GM23338 (cell line): ENCODE measurements around the gene GGTLC2. TPM values are rescaled to one million over a fixed set of nuclear protein-coding genes. Genes with fewer than 3 reads are reported as not detected.

Source experiments
- ATAC-seq: fragments of 200-7000 bp; cut with Tn5 transposase; 3 replicates; pipeline ENCODE4 v1.9.1; 2020
- DNase-seq: peaks from one replicate; pipeline ENCODE4 v3.0.0-alpha.2; 2015; ENCODE audit warnings: low spot score
- H2AFZ ChIP-seq: fragments of 200-600 bp; sonication (generic); 2 replicates; pipeline ENCODE4 v1.8.0; 2016; ENCODE audit warnings: antibody characterized with exemption, mild to moderate bottlenecking, moderate library complexity
- H3F3A ChIP-seq: fragments of 200-600 bp; sonication (generic); replicated peaks from 2 replicates; pipeline ENCODE4 v1.8.0; 2017; ENCODE audit warnings: antibody characterized with exemption, mixed run types, low read depth
- H3K27ac ChIP-seq: fragments of 200-600 bp; sonication (generic); 2 replicates; pipeline ENCODE4 v1.6.1; 2016; ENCODE audit warnings: low read depth
- H3K27me3 ChIP-seq: fragments of 200-600 bp; sonication (generic); 2 replicates; pipeline ENCODE4 v1.8.0; 2016; ENCODE audit warnings: mild to moderate bottlenecking, mixed run types, moderate library complexity; ENCODE audit not compliant: insufficient read depth
- H3K36me3 ChIP-seq: fragments of 200-600 bp; sonication (generic); 2 replicates; pipeline ENCODE4 v1.8.0; 2016; ENCODE audit warnings: mild to moderate bottlenecking; ENCODE audit not compliant: insufficient read depth
- H3K4me1 ChIP-seq: fragments of 200-600 bp; sonication (generic); 2 replicates; pipeline ENCODE4 v1.8.0; 2016; ENCODE audit warnings: mild to moderate bottlenecking, moderate library complexity; ENCODE audit not compliant: insufficient read depth
- H3K4me2 ChIP-seq: fragments of 200-600 bp; sonication (generic); 2 replicates; pipeline ENCODE4 v1.7.1; 2017; ENCODE audit warnings: mixed run types
- H3K4me3 ChIP-seq: fragments of 200-600 bp; sonication (generic); 2 replicates; pipeline ENCODE4 v1.6.1; 2016; ENCODE audit warnings: mixed run types
- H3K79me2 ChIP-seq: fragments of 200-600 bp; sonication (generic); replicated peaks from 2 replicates; pipeline ENCODE4 v1.8.0; 2017; ENCODE audit warnings: mild to moderate bottlenecking; ENCODE audit not compliant: insufficient read depth
- H3K9me2 ChIP-seq: fragments of 200-600 bp; sonication (generic); 2 replicates; pipeline ENCODE4 v1.8.0; 2017; ENCODE audit not compliant: insufficient read depth
- H4K20me1 ChIP-seq: fragments of 200-600 bp; sonication (generic); replicated peaks from 2 replicates; pipeline ENCODE4 v1.8.0; 2017; ENCODE audit warnings: mild to moderate bottlenecking; ENCODE audit not compliant: insufficient read depth
- H3K27ac Mint-ChIP-seq: 2 replicates; pipeline ENCODE4 v1.8.0; 2020; ENCODE audit warnings: inconsistent platforms, mild to moderate bottlenecking, moderate library complexity, mixed read lengths
- H3K27me3 Mint-ChIP-seq: 3 replicates; pipeline ENCODE4 v1.8.0; 2022; ENCODE audit warnings: low read depth, mild to moderate bottlenecking, moderate library complexity, mixed read lengths, inconsistent platforms; ENCODE audit not compliant: insufficient read depth, poor library complexity
- H3K36me3 Mint-ChIP-seq: 3 replicates; pipeline ENCODE4 v1.8.0; 2021; ENCODE audit warnings: low read depth, mild to moderate bottlenecking, inconsistent platforms, moderate library complexity, mixed read lengths
- H3K4me1 Mint-ChIP-seq: 3 replicates; pipeline ENCODE4 v1.8.0; 2020; ENCODE audit warnings: mild to moderate bottlenecking, inconsistent platforms, mixed read lengths
- H3K4me3 Mint-ChIP-seq: 3 replicates; pipeline ENCODE4 v1.8.0; 2021; ENCODE audit warnings: moderate library complexity, mild to moderate bottlenecking, inconsistent platforms, mixed read lengths
- H3K9me3 Mint-ChIP-seq: 3 replicates; pipeline ENCODE4 v1.8.0; 2020; ENCODE audit warnings: moderate library complexity, mild to moderate bottlenecking, inconsistent platforms, mixed read lengths
- CTCF ChIP-seq, 2 experiments: fragments of 200-600 bp in 1 of 2; sonication (generic) in 1 of 2; conservative IDR thresholded peaks; 2 replicates each; pipeline versions ENCODE4 v1.5.1 to v1.6.1; 2016 to 2017; ENCODE audit warnings: antibody characterized with exemption in 2 of 2, low read depth in 2 of 2, mild to moderate bottlenecking in 2 of 2, moderate library complexity in 1 of 2
- ETS1 ChIP-seq: IDR thresholded peaks from 2 replicates; pipeline ENCODE4 v1.6.1; 2016; ENCODE audit warnings: antibody characterized with exemption
- EZH2 ChIP-seq: fragments of 200-600 bp; sonication (generic); IDR thresholded peaks from one replicate; pipeline ENCODE4 v1.8.0; 2017; ENCODE audit warnings: antibody characterized with exemption, mild to moderate bottlenecking, low read depth; ENCODE audit not compliant: unreplicated experiment
- EZH2phosphoT487 ChIP-seq: fragments of 200-600 bp; sonication (generic); IDR thresholded peaks from one replicate; pipeline ENCODE4 v1.8.1; 2018; ENCODE audit warnings: antibody characterized with exemption; ENCODE audit not compliant: unreplicated experiment
- JUNB ChIP-seq: IDR thresholded peaks from one replicate; pipeline ENCODE4 v1.6.1; 2016; ENCODE audit warnings: antibody characterized with exemption; ENCODE audit not compliant: unreplicated experiment
- NANOG ChIP-seq: IDR thresholded peaks from 2 replicates; pipeline ENCODE4 v1.6.1; 2016; ENCODE audit warnings: antibody characterized with exemption, borderline replicate concordance
- STAT1 ChIP-seq: IDR thresholded peaks from one replicate; pipeline ENCODE4 v1.6.1; 2016; ENCODE audit warnings: antibody characterized with exemption; ENCODE audit not compliant: unreplicated experiment
- ZNF462 ChIP-seq: fragments of 250-450 bp; sonication (Bioruptor Pico); IDR thresholded peaks from 2 replicates; pipeline ENCODE4 v1.5.0; 2020; ENCODE audit warnings: mild to moderate bottlenecking, moderate library complexity
- polyA plus RNA-seq: library from polyadenylated mRNA; unstranded; fragments of >200 nt; fragmentation: Nextera tagmentation; extraction: Ambion mirVana; gene quantifications from 2 replicates; pipeline ENCODE4 v1.2.1, GENCODE V29; 2016
- total RNA-seq: library from RNA; depleted of rRNA; stranded (reverse); fragments of >200 nt; shearing (Covaris generic); gene quantifications from 2 replicates; pipeline ENCODE4 v1.2.3, GENCODE V29; 2014

The GGTLC2 gene
- total and polyA plus RNA-seq, 2 experiments from 2014 or later, result not detected

- TF ChIP-seq ZNF462 (no peak), JUNB (no peak), CTCF (conservative IDR thresholded peaks at IDR 0.05; ENCODE audit: low read depth in 2 of 2) (no peak), STAT1 (no peak), ETS1 (no peak)
Observed at GRCh38 chr22:22657712-22658111, 13.3 kb downstream of the GGTLC2 start (continued).

- Histone ChIP-seq H3K27me3 (peaks cover 100% of the 10 kb centered on the region), H3K4me3 (no peak overlapping the region), H4K20me1 (no peaks in the 10 kb centered on the region; the same call in 1 of the 2 replicates), H3K9me2 (no peaks in the 10 kb centered on the region), H3K27ac (no peak overlapping the region), H3K4me2 (no peak overlapping the region), H2AFZ (no peak overlapping the region), H3F3A (no peaks in the 10 kb centered on the region), H3K36me3 (no peaks in the 10 kb centered on the region), H3K79me2 (no peaks in the 10 kb centered on the region), H3K4me1 (no peaks in the 10 kb centered on the region)
- Mint-ChIP-seq H3K27me3 (peaks cover 65% of the 10 kb centered on the region), H3K27ac (no peak overlapping the region), H3K4me3 (no peak overlapping the region), H3K36me3 (no peaks in the 10 kb centered on the region), H3K9me3 (no peaks in the 10 kb centered on the region), H3K4me1 (no peaks in the 10 kb centered on the region)
- DNase-seq (no peak), ATAC-seq (no peak)
- no peak for TF ChIP-seq NANOG
- no peak for TF ChIP-seq EZH2phosphoT487
- no peak for TF ChIP-seq EZH2
Observed at GRCh38 chr22:22661275-22661674, 16.9 kb downstream of the GGTLC2 start.
